HepG2 (cell line): ENCODE results near the gene ZNF384. TPM values are rescaled to one million over a fixed set of nuclear protein-coding genes. Genes with fewer than 3 reads are reported as not detected.

Experiments
- ATAC-seq: fragments of 200-7000 bp; cut with Tn5 transposase; 3 replicates; pipeline ENCODE4 v1.9.1; 2020; ENCODE audit warnings: mild to moderate bottlenecking, moderate library complexity
- BruUV-seq: library from RNA; stranded (reverse); fragments of 400-500 nt; replicated peaks from 2 replicates; lab custom pipeline; 2021; lab: Mats Ljungman, UMichigan
- CTCF ChIA-PET: fragments of 300-600 bp; formaldehyde crosslinking; extraction: SDS; loops from one replicate; lab custom pipeline; 2021; ENCODE audit warnings: low total read pairs, inconsistent platforms, low intra/inter-chr PET ratio; lab: Yijun Ruan, JAX
- POLR2A ChIA-PET: fragments of 350-600 bp; sonication (Branson Sonifier 250); formaldehyde crosslinking; loops from one replicate; lab custom pipeline; 2020; ENCODE audit warnings: antibody characterized with exemption, inconsistent platforms; lab: Yijun Ruan, JAX
- DNase-seq: peaks from one replicate; pipeline ENCODE4 v3.0.0-alpha.2; 2015; ENCODE audit warnings: low spot score
- FAIRE-seq: peaks from 3 replicates; lab custom pipeline; 2011; peaks lifted over from hg19 to GRCh38; lab: Jason Lieb, UNC
- H2AFZ ChIP-seq: one replicate; pipeline ENCODE4 v1.6.1; 2011; ENCODE audit warnings: low read length, inconsistent platforms
- H3K27ac ChIP-seq: fragments of 300-600 bp; 3 replicates; pipeline ENCODE4 v1.8.0; 2011; ENCODE audit warnings: mixed run types, mild to moderate bottlenecking, mixed read lengths, low read length, inconsistent platforms; ENCODE audit not compliant: insufficient read depth; ENCODE audit errors: extremely low read length
- H3K27me3 ChIP-seq, 2 experiments: fragments of 200-600 bp in 1 of 2; 2 replicates in 1 of 2; 3 replicates in 1 of 2; pipeline versions ENCODE4 v1.6.0 to v1.8.0; 2011; ENCODE audit warnings: low read length in 2 of 2, mild to moderate bottlenecking in 2 of 2, moderate library complexity in 2 of 2, inconsistent platforms in 1 of 2; ENCODE audit not compliant: insufficient read depth in 2 of 2, control insufficient read depth in 1 of 2
- H3K36me3 ChIP-seq, 2 experiments: fragments of 200-600 bp in 1 of 2; replicated peaks in 1 of 2; 2 replicates in 1 of 2; 3 replicates in 1 of 2; pipeline versions ENCODE4 v1.5.1 to v1.8.0; 2011; ENCODE audit warnings: low read length in 2 of 2, inconsistent platforms in 1 of 2; ENCODE audit not compliant: insufficient read depth in 2 of 2, control insufficient read depth in 1 of 2
- H3K4me1 ChIP-seq: 2 replicates; pipeline ENCODE4 v1.5.1; 2012; ENCODE audit warnings: low read length, inconsistent platforms; ENCODE audit not compliant: insufficient read depth
- H3K4me2 ChIP-seq: 2 replicates; pipeline ENCODE4 v1.6.0; 2011; ENCODE audit warnings: low read depth, low read length, inconsistent platforms
- H3K4me3 ChIP-seq, 3 experiments: fragments of 200-600 bp in 1 of 3; sonication (generic), shearing (Covaris generic) in 1 of 3; replicated peaks in 1 of 3; 2 replicates each; pipeline ENCODE4 v1.5.1; 2011 to 2016; ENCODE audit warnings: low read length in 3 of 3, inconsistent platforms in 2 of 3, low read depth in 2 of 3, mild to moderate bottlenecking in 2 of 3, control low read depth in 1 of 3, mixed read lengths in 1 of 3; ENCODE audit not compliant: insufficient read depth in 1 of 3
- H3K79me2 ChIP-seq: one replicate; pipeline ENCODE4 v1.6.1; 2011; ENCODE audit warnings: low read length, inconsistent platforms; ENCODE audit not compliant: insufficient read depth
- H3K9ac ChIP-seq: 2 replicates; pipeline ENCODE4 v1.6.0; 2011; ENCODE audit warnings: mild to moderate bottlenecking, low read depth, low read length, inconsistent platforms; ENCODE audit not compliant: insufficient read depth
- H3K9me3 ChIP-seq: 2 replicates; pipeline ENCODE4 v1.5.1; 2012; ENCODE audit warnings: mild to moderate bottlenecking, low read length
- H4K20me1 ChIP-seq: 2 replicates; pipeline ENCODE4 v1.6.0; 2011; ENCODE audit warnings: inconsistent platforms, mild to moderate bottlenecking, low read length, moderate library complexity; ENCODE audit not compliant: insufficient read depth
- HMGXB4 ChIP-seq, 2 experiments: sonication (generic) in 1 of 2; formaldehyde crosslinking in 1 of 2; IDR thresholded peaks; 2 replicates each; pipeline versions ENCODE4 v1.4.0 to v1.6.1; 2018 to 2020; ENCODE audit warnings: missing genetic modification reagents in 2 of 2, borderline replicate concordance in 1 of 2, low read depth in 1 of 2, mild to moderate bottlenecking in 1 of 2, missing biosample characterization in 1 of 2
- MAZ ChIP-seq, 2 experiments: sonication (generic) in 1 of 2; formaldehyde crosslinking in 1 of 2; IDR thresholded peaks; 2 replicates each; pipeline versions ENCODE4 v1.5.0 to v1.6.1; 2012 to 2020; ENCODE audit warnings: low read depth in 2 of 2, mild to moderate bottlenecking in 2 of 2, borderline replicate concordance in 1 of 2, improper control_type of control experiment in 1 of 2, low read length in 1 of 2, missing genetic modification reagents in 1 of 2, moderate library complexity in 1 of 2
- NFE2L2 ChIP-seq: fragments of 150-350 bp; IDR thresholded peaks from 2 replicates; pipeline ENCODE4 v1.6.1; 2014; ENCODE audit warnings: low read length
- PHF20 ChIP-seq: sonication (generic); formaldehyde crosslinking; IDR thresholded peaks from 2 replicates; pipeline ENCODE4 v1.5.0; 2020; ENCODE audit warnings: mild to moderate bottlenecking, missing genetic modification reagents
- RELA ChIP-seq: sonication (generic); formaldehyde crosslinking; IDR thresholded peaks from 2 replicates; pipeline ENCODE4 v1.4.0; 2020; ENCODE audit warnings: missing genetic modification reagents
- SRSF4 ChIP-seq: fragments of 200-400 bp; formaldehyde crosslinking; IDR thresholded peaks from one replicate; pipeline ENCODE4 v1.6.1; 2018; ENCODE audit warnings: mild to moderate bottlenecking, low read depth, low read length, moderate library complexity; ENCODE audit not compliant: poor library complexity, severe bottlenecking
- STAG1 ChIP-seq: sonication (generic); formaldehyde crosslinking; IDR thresholded peaks from 2 replicates; pipeline ENCODE4 v1.4.0; 2020; ENCODE audit warnings: missing genetic modification reagents
- TBX3 ChIP-seq: fragments of 450-650 bp; IDR thresholded peaks from 2 replicates; pipeline ENCODE4 v1.6.1; 2017; ENCODE audit warnings: antibody characterized with exemption, mild to moderate bottlenecking, inconsistent platforms, borderline replicate concordance
- WGBS: methylation state at CpG from one replicate; pipeline ENCODE4 v1.1.6; 2017; ENCODE audit warnings: low lambda C conversion rate; 5-methylcytosine and 5-hydroxymethylcytosine counted together
- in situ Hi-C: cut with HindIII; loops from 2 replicates; pipeline ENCODE4 v1.10.0; 2017; ENCODE audit warnings: low pct_unique_long_range_greater_than_20kb; ENCODE audit not compliant: extremely low pct_ligation_motif_present
- intact Hi-C: fragments of 100-400 bp; cut with micrococcal nuclease; formaldehyde crosslinking; loops from one replicate; pipeline ENCODE4 v1.10.0; 2022; ENCODE audit not compliant: unreplicated experiment
- polyA plus RNA-seq, 8 experiments: library from polyadenylated mRNA; depleted of rRNA in 3 of 8; stranded (reverse) in 7 of 8; unstranded in 1 of 8; fragments of >200 nt; fragmentation: Illumina TruSeq in 4 of 8; extraction: Trizol in 4 of 8; gene quantifications; 2 replicates each; pipeline versions ENCODE4 v1.2.1 to v1.2.3, GENCODE V29; 2011 to 2016; ENCODE audit warnings: low read depth in 4 of 8, missing spikeins in 1 of 8, mixed read lengths in 1 of 8; ENCODE audit not compliant: insufficient read depth in 1 of 8
- total RNA-seq, 5 experiments: library from RNA; depleted of rRNA; stranded (reverse); fragments of >200 nt; fragmentation: Illumina TruSeq; extraction: Trizol; gene quantifications; 2 replicates each; pipeline ENCODE4 v1.2.3, GENCODE V29; 2016; ENCODE audit warnings: low read depth in 1 of 5
- TF ChIP-seq, protein P1 (sequence below): sonication (generic); formaldehyde crosslinking; IDR thresholded peaks from 2 replicates; pipeline ENCODE4 v1.8.0; 2023; ENCODE audit warnings: mild to moderate bottlenecking, missing genetic modification reagents
- TF ChIP-seq, protein P2 (sequence below): sonication (generic); formaldehyde crosslinking; IDR thresholded peaks from 2 replicates; pipeline ENCODE4 v1.5.0; 2020; ENCODE audit warnings: mild to moderate bottlenecking, missing genetic modification reagents, moderate library complexity
- TF ChIP-seq, protein P3 (sequence below), 2 experiments: sonication (generic) in 1 of 2; formaldehyde crosslinking in 1 of 2; IDR thresholded peaks; 2 replicates each; pipeline versions ENCODE4 v1.4.0 to v1.6.1; 2016 to 2020; ENCODE audit warnings: borderline replicate concordance in 1 of 2, low read depth in 1 of 2, mild to moderate bottlenecking in 1 of 2, missing genetic modification reagents in 1 of 2

The ZNF384 gene
- total and polyA plus RNA-seq, 2 of the 13 experiments (the other 11 are each of a cell fraction or from before 2014, with no cell fraction given): 23.6 to 55.3 TPM

- DNase-seq: peak; percentile 46
- no peak overlapping the region for H2AFZ ChIP-seq
- peak; percentile 90 for FAIRE-seq
- no peaks in the 10 kb centered on the region for H4K20me1 ChIP-seq
- BruUV-seq: no TSS peak
- H3K9me3 ChIP-seq: no peaks in the 10 kb centered on the region
- no peak overlapping the region for H3K9ac ChIP-seq
- in situ Hi-C loops: no loop called here
- no peaks in the 10 kb centered on the region for H3K79me2 ChIP-seq
- H3K4me2 ChIP-seq: peak overlapping the region; percentile 25; the same call in 1 of the 2 replicates
- intact Hi-C loops: loop anchor here (1.0 to 2.0 kb wide), 4 partner anchors 17 to 94 kb away; partner anchors contain the start of gene MLF2
- H3K27ac ChIP-seq: peak overlapping the region; percentile 3
- peaks cover 5 to 8% of the 10 kb centered on the region in 2 experiments; a peak in 3 of 5 replicates for H3K36me3 ChIP-seq
- peak; percentile 99 for ATAC-seq
- WGBS: 36% methylated on average over 8 of the region's 8 CpGs
- no peaks in the 10 kb centered on the region for H3K27me3 ChIP-seq
- peaks cover 11% of the 10 kb centered on the region for H3K4me1 ChIP-seq
- CTCF ChIA-PET: interaction anchor here (0.9 to 2.4 kb wide), 6 partner anchors 18 to 119 kb away, joined by 3 to 24 read pairs (median 6); no protein-coding TSS in a partner anchor
- POLR2A ChIA-PET: no interaction called here
- no peak overlapping the region for H3K4me3 ChIP-seq
- no peak for TF ChIP-seq MAZ (IDR thresholded peaks at IDR 0.05; ENCODE audit: borderline replicate concordance, low read depth, low read length)
- 0 out of 2 replicates have a peak, but pooled peaks have one; percentile 36 for TF ChIP-seq MAZ (CRISPR knock-in tag; IDR thresholded peaks at IDR 0.05; ENCODE audit: low read depth)
- no peak for TF ChIP-seq PHF20
- peak; percentile 90 for TF ChIP-seq STAG1
- TF ChIP-seq, protein P1, sequence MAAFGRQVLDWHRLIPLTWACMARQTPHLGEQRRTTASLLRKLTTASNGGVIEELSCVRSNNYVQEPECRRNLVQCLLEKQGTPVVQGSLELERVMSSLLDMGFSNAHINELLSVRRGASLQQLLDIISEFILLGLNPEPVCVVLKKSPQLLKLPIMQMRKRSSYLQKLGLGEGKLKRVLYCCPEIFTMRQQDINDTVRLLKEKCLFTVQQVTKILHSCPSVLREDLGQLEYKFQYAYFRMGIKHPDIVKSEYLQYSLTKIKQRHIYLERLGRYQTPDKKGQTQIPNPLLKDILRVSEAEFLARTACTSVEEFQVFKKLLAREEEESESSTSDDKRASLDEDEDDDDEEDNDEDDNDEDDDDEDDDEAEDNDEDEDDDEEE (CRISPR knock-in tag): 0 out of 2 replicates have a peak, but pooled peaks have one; percentile 31
- TF ChIP-seq NFE2L2: peak; percentile 57
- TF ChIP-seq TBX3: no peak
- TF ChIP-seq, protein P2, sequence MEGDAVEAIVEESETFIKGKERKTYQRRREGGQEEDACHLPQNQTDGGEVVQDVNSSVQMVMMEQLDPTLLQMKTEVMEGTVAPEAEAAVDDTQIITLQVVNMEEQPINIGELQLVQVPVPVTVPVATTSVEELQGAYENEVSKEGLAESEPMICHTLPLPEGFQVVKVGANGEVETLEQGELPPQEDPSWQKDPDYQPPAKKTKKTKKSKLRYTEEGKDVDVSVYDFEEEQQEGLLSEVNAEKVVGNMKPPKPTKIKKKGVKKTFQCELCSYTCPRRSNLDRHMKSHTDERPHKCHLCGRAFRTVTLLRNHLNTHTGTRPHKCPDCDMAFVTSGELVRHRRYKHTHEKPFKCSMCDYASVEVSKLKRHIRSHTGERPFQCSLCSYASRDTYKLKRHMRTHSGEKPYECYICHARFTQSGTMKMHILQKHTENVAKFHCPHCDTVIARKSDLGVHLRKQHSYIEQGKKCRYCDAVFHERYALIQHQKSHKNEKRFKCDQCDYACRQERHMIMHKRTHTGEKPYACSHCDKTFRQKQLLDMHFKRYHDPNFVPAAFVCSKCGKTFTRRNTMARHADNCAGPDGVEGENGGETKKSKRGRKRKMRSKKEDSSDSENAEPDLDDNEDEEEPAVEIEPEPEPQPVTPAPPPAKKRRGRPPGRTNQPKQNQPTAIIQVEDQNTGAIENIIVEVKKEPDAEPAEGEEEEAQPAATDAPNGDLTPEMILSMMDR (CRISPR knock-in tag): peak; percentile 84
- TF ChIP-seq RELA: no peak
- no peak for TF ChIP-seq SRSF4
- TF ChIP-seq, protein P3, sequence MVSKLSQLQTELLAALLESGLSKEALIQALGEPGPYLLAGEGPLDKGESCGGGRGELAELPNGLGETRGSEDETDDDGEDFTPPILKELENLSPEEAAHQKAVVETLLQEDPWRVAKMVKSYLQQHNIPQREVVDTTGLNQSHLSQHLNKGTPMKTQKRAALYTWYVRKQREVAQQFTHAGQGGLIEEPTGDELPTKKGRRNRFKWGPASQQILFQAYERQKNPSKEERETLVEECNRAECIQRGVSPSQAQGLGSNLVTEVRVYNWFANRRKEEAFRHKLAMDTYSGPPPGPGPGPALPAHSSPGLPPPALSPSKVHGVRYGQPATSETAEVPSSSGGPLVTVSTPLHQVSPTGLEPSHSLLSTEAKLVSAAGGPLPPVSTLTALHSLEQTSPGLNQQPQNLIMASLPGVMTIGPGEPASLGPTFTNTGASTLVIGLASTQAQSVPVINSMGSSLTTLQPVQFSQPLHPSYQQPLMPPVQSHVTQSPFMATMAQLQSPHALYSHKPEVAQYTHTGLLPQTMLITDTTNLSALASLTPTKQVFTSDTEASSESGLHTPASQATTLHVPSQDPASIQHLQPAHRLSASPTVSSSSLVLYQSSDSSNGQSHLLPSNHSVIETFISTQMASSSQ (IDR thresholded peaks at IDR 0.05; ENCODE audit: low read depth): no peak
- TF ChIP-seq, protein P3 (CRISPR knock-in tag; IDR thresholded peaks at IDR 0.05; ENCODE audit: borderline replicate concordance): no peak
- TF ChIP-seq HMGXB4 (CRISPR knock-in tag; IDR thresholded peaks at IDR 0.05; ENCODE audit: borderline replicate concordance in 1 of 2, low read depth in 1 of 2): peak in 1 of 2 experiments; percentile 25; a peak in 1 of 4 replicates
Observed at GRCh38 chr12:6735448-6736191, 46.4 kb upstream of the ZNF384 start.
